Heart right ventricle (tissue), 16 donors: ENCODE data around the gene PRR5L. TPM values are rescaled to one million over a fixed set of nuclear protein-coding genes. Genes with fewer than 3 reads are reported as not detected.

Experiments
- ATAC-seq, 8 donors: fragments of 200-7000 bp; cut with Tn5 transposase; one replicate each; pipeline ENCODE4 v1.9.1; 2020; ENCODE audit warnings: mild to moderate bottlenecking in 8 of 8, moderate library complexity in 8 of 8, moderate number of reproducible peaks in 1 of 8
- DNase-seq, 2 donors: peaks; one replicate each; pipeline ENCODE4 v3.0.0-alpha.2; 2020
- H3K27ac ChIP-seq, 10 donors: fragments of 200-600 bp; sonication (generic) in 2 of 10; one replicate each; pipeline versions ENCODE4 v1.5.0 to v1.8.0; 2020 to 2022; ENCODE audit warnings: mild to moderate bottlenecking in 3 of 10
- H3K27me3 ChIP-seq, 7 donors: fragments of 200-600 bp; one replicate each; pipeline ENCODE4 v1.8.0; 2021 to 2022; ENCODE audit warnings: mild to moderate bottlenecking in 2 of 7
- H3K36me3 ChIP-seq, 9 donors: fragments of 200-600 bp; sonication (generic) in 1 of 9; one replicate each; pipeline versions ENCODE4 v1.5.0 to v1.8.0; 2020 to 2022; ENCODE audit warnings: mild to moderate bottlenecking in 2 of 9
- H3K4me1 ChIP-seq, 9 donors: fragments of 200-600 bp; sonication (generic) in 1 of 9; one replicate each; pipeline versions ENCODE4 v1.5.0 to v1.8.0; 2020 to 2022; ENCODE audit warnings: mild to moderate bottlenecking in 4 of 9
- H3K4me3 ChIP-seq, 10 donors: fragments of 200-600 bp; sonication (generic) in 2 of 10; one replicate each; pipeline versions ENCODE4 v1.5.0 to v1.8.0; 2020 to 2022; ENCODE audit warnings: mild to moderate bottlenecking in 7 of 10, moderate library complexity in 2 of 10
- H3K9me3 ChIP-seq, 11 donors: fragments of 200-600 bp in 10 of 11; sonication (generic) in 2 of 11; one replicate each; pipeline versions ENCODE4 v1.5.0 to v1.8.0; 2013 to 2022; ENCODE audit warnings: mild to moderate bottlenecking in 2 of 11, control low read depth in 1 of 11, moderate library complexity in 1 of 11
- CTCF ChIP-seq, 9 donors: fragments of 200-600 bp; sonication (generic) in 2 of 9; IDR thresholded peaks; one replicate each; pipeline versions ENCODE4 v1.5.0 to v1.8.0; 2021 to 2022; ENCODE audit warnings: antibody characterized with exemption in 9 of 9, mild to moderate bottlenecking in 5 of 9, moderate library complexity in 1 of 9
- WGBS, 2 donors: extraction: QIAGEN DNeasy Blood & Tissue Kit; methylation state at CpG; one replicate each; pipeline ENCODE4 v1.1.7; 2013; ENCODE audit warnings: inconsistent platforms in 1 of 2; 5-methylcytosine and 5-hydroxymethylcytosine counted together
- intact Hi-C, 10 donors: fragments of 100-400 bp; cut with DNase I; formaldehyde crosslinking; loops; one replicate each; pipeline versions ENCODE4 v1.11.1 to v1.14.2; 2022
- polyA plus RNA-seq, 2 donors: library from polyadenylated mRNA; stranded (reverse); fragments of 200-250 nt; gene quantifications; one replicate each; pipeline ENCODE4 v1.2.3, GENCODE V29; 2013
- total RNA-seq, 10 donors: library from RNA; stranded (reverse); fragmentation: NEBNext Ultra II Directional in 3 of 10; extraction: Animal tissue kit (Norgen Biotek cat#: 25700) in 3 of 10; gene quantifications; one replicate each; pipeline versions ENCODE4 v1.2.1 to v1.2.4, GENCODE V29; 2021 to 2023
- donor health status: Arrhythmogenic right ventricular cardiomyopathy.
- donor health status: ischemic (EF 13 %, LVEDD 7.1; RV severe dilation, severe dysfunction).
- donor health status: healthy with polysubstance abuse.
- donor health status: DM: no; HTN: yes; CAD: no.
- donor health status: DM: no; HTN: no; CAD: no.
- donor health status: ischemic (EF 25% LVEDD 6.9; RV normal size, moderate dysfunction).
- donor health status: ischemic (EF 25% LVEDD 5.7; RV mildly dilated, moderate dysfunction).
- donor health status: healthy.
- donor health status: DM: yes; HTN: yes; CAD: no.
- donor health status: Ischemic cardiomyopathy.
- donor health status: ischemic (EF 35%, LVEDD 5.7; RV mildly dilated, moderate dysfunction).
- donor health status: nonischemic (EF 11% LVEDD 7.7; RV severe dilation, severe dysfunction).
- donor health status: DM: yes; HTN: yes; CAD: no.
- donor health status: PGD.
- donor health status: ischemic (EF 29% LVEDD 5.4; RV normal size, mild dysfunction).
- donor health status: nonischemic (EF 23%, LVEDD 6.1; RV moderate dilation, normal function).

The PRR5L gene
- total and polyA plus RNA-seq, 12 donors: 0.80 to 10.7 (median 2.4) TPM

GRCh38 chr11:36460220-36460619 lies 164.1 kb downstream of the PRR5L start:
- no peaks in the 10 kb centered on the region for H3K27me3 ChIP-seq
- no peak overlapping the region for H3K4me3 ChIP-seq
- no peak for TF ChIP-seq CTCF (IDR thresholded peaks at IDR 0.05)
- no peaks in the 10 kb centered on the region for H3K9me3 ChIP-seq
- DNase-seq (no peak), ATAC-seq (no peak)
- H3K36me3 ChIP-seq: peaks cover 0 to 56% (median 0%) of the 10 kb centered on the region in 9 donors
- intact Hi-C loops: no loop called here
- H3K4me1 ChIP-seq: peaks cover 11 to 25% (median 20%) of the 10 kb centered on the region in 9 donors
- H3K27ac ChIP-seq: no peak overlapping the region
- 81 to 84% methylated on average over 10 of the region's 10 CpGs for WGBS, 2 donors

GRCh38 chr11:36462321-36462720 lies 166.2 kb downstream of the PRR5L start:
- WGBS, 2 donors: 97% methylated on average over 15 of the region's 15 CpGs
- H3K9me3 ChIP-seq: no peaks in the 10 kb centered on the region
- H3K27me3 ChIP-seq: no peaks in the 10 kb centered on the region
- no peak for ATAC-seq
- no peak for TF ChIP-seq CTCF (IDR thresholded peaks at IDR 0.05)
- intact Hi-C loops: no loop called here
- no peak overlapping the region for H3K4me3 ChIP-seq
- no peak for DNase-seq
- peaks cover 0 to 4% (median 0%) of the 10 kb centered on the region in 9 donors for H3K4me1 ChIP-seq
- H3K36me3 ChIP-seq: peaks cover 0 to 58% (median 0%) of the 10 kb centered on the region in 9 donors
- no peak overlapping the region for H3K27ac ChIP-seq

- Histone ChIP-seq H3K27me3 (no peaks in the 10 kb centered on the region), H3K4me3 (no peak overlapping the region), H3K4me1 (peaks cover 0 to under 1% (median 0%) of the 10 kb centered on the region in 9 donors), H3K27ac (no peak overlapping the region), H3K9me3 (no peaks in the 10 kb centered on the region), H3K36me3 (peaks cover 0 to 48% (median 0%) of the 10 kb centered on the region in 9 donors)
- WGBS, 2 donors: 49 to 78% methylated on average over 3 of the region's 3 CpGs
- intact Hi-C loops: no loop called here
- no peak for ATAC-seq
- no peak for TF ChIP-seq CTCF (IDR thresholded peaks at IDR 0.05)
- no peak for DNase-seq
These were observed 167.7 kb downstream of the PRR5L start for GRCh38 chr11:36463781-36464180.

- no peak for TF ChIP-seq CTCF (IDR thresholded peaks at IDR 0.05)
- Histone ChIP-seq H3K9me3 (no peaks in the 10 kb centered on the region), H3K27me3 (no peaks in the 10 kb centered on the region), H3K36me3 (peaks cover 0 to 48% (median 0%) of the 10 kb centered on the region in 9 donors), H3K27ac (no peak overlapping the region), H3K4me3 (no peak overlapping the region), H3K4me1 (peaks cover 0 to 10% (median 7%) of the 10 kb centered on the region in 9 donors)
- DNase-seq: no peak
- intact Hi-C loops: no loop called here
- WGBS, 2 donors: 76 to 100% methylated on average over 3 of the region's 3 CpGs
- ATAC-seq: no peak
These were observed 168.6 kb downstream of the PRR5L start for GRCh38 chr11:36464720-36465119.
